ENCODE data around the gene ZNF697. TPM values are rescaled to one million over a fixed set of nuclear protein-coding genes. Genes with fewer than 3 reads are reported as not detected.

Gene ZNF697
- total and polyA plus RNA-seq, 7 donors, result 0.60 to 6.6 (median 2.4) TPM

DNA sequence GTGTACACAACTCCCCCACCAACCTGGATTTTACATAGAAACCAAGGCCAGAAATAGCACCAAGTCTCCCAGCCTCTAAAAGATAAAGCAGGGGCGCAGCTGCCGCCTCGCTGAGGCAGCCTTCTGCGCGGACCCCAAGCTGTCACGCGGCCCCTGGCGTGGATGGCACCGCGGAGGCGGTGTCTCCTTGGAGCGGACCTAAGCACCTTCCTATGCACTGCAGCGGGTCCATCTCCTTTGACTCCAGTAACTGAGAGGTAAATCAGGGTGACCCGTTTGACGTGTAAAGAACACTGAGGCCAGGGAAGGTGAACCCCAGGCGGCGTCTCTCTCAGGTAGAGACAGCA lies 17.0 kb downstream of the ZNF697 start:
- no peak for TF ChIP-seq POLR2A (IDR thresholded peaks at IDR 0.05)
- TF ChIP-seq, protein P1, sequence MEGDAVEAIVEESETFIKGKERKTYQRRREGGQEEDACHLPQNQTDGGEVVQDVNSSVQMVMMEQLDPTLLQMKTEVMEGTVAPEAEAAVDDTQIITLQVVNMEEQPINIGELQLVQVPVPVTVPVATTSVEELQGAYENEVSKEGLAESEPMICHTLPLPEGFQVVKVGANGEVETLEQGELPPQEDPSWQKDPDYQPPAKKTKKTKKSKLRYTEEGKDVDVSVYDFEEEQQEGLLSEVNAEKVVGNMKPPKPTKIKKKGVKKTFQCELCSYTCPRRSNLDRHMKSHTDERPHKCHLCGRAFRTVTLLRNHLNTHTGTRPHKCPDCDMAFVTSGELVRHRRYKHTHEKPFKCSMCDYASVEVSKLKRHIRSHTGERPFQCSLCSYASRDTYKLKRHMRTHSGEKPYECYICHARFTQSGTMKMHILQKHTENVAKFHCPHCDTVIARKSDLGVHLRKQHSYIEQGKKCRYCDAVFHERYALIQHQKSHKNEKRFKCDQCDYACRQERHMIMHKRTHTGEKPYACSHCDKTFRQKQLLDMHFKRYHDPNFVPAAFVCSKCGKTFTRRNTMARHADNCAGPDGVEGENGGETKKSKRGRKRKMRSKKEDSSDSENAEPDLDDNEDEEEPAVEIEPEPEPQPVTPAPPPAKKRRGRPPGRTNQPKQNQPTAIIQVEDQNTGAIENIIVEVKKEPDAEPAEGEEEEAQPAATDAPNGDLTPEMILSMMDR (IDR thresholded peaks at IDR 0.05), result no peak
- no peak for TF ChIP-seq EP300 (IDR thresholded peaks at IDR 0.05)
- TF ChIP-seq POLR2AphosphoS5 (IDR thresholded peaks at IDR 0.05), result no peak
- Histone ChIP-seq H3K27ac (peak overlapping the region; percentile 65 to 74 (median 70)), H3K36me3 (no peaks in the 10 kb centered on the region), H3K9me3 (no peaks in the 10 kb centered on the region), H3K27me3 (no peaks in the 10 kb centered on the region), H3K4me3 (peak overlapping the region; percentile 25 to 43 (median 39)), H3K4me1 (peaks cover 0 to 48% (median 44%) of the 10 kb centered on the region in 4 donors)
- no peak for DNase-seq
- 62 to 69% methylated on average over 17 of the region's 17 CpGs for WGBS, 2 donors
- intact Hi-C loops (cut with DNase I), result no loop called here

DNA sequence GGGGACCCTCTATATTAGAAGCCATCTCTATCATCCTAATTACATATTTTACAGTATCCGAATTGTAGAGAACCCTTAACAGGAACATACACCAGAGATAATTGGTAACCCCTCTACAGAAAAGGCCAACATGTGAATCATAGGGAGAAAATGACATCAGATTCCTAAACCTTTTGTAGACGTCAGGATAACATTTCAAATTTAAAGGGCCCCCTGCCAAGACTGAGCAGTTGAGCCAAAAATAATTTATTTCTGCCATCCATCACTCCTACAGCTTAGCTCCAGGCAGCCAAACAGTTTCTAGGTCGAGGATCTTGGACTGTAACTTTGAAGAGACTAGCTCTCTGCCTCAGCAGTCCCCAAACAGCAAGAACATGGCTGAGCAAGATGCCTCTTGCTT lies 21.2 kb downstream of the ZNF697 start:
- DNase-seq, result peak; percentile 69
- Histone ChIP-seq H3K27me3 (no peaks in the 10 kb centered on the region), H3K27ac (peak overlapping the region; percentile 9 to 64 (median 38)), H3K9me3 (no peaks in the 10 kb centered on the region), H3K4me3 (no peak overlapping the region), H3K36me3 (peaks cover 5 to 29% (median 12%) of the 10 kb centered on the region in 4 donors), H3K4me1 (peaks cover 0 to 38% (median 31%) of the 10 kb centered on the region in 4 donors)
- TF ChIP-seq POLR2AphosphoS5 (IDR thresholded peaks at IDR 0.05), result peak in 2 of 4 donors; percentile 58 to 59
- TF ChIP-seq, protein P1 (IDR thresholded peaks at IDR 0.05), result no peak
- 68 to 77% methylated on average over 3 of the region's 3 CpGs for WGBS, 2 donors
- intact Hi-C loops (cut with DNase I), result no loop called here

DNA sequence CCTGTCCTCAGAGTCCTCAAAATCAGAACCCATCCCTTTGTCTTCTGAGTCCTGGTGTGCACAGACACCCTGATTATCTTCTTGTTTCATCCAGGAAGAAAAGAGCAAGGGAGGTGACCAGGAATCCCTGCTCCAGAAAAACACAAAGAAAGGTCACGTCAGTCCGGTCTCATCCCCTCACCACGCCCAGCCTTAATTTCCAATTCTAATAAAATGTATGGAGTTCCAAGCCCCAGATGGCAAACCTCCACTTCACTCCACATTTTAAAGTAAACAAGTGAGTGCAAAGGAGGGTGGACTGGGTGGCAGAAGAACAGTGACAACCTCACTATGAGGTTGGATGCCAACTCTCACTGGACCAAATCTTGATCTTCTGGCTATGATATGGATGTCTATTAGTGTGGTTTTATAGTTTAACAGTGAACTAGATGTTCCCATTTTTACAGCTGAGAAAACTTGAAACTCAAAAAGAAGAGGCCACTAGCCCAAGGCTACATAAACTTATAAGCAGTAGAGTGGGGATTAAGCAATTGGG lies 22.0 kb downstream of the ZNF697 start:
- WGBS, 2 donors, result 91 to 92% methylated on average over 3 of the region's 3 CpGs
- Histone ChIP-seq H3K4me1 (peaks cover 0 to 32% (median 24%) of the 10 kb centered on the region in 4 donors), H3K4me3 (no peak overlapping the region), H3K27me3 (no peaks in the 10 kb centered on the region), H3K9me3 (no peaks in the 10 kb centered on the region), H3K36me3 (peaks cover 5 to 29% (median 12%) of the 10 kb centered on the region in 4 donors), H3K27ac (peak overlapping the region in 2 of 4 donors; percentile 61 to 64)
- intact Hi-C loops (cut with DNase I), result no loop called here
- no peak for DNase-seq
- TF ChIP-seq POLR2AphosphoS5 (IDR thresholded peaks at IDR 0.05) (no peak), EP300 (IDR thresholded peaks at IDR 0.05) (no peak), POLR2A (IDR thresholded peaks at IDR 0.05) (no peak)
- TF ChIP-seq, protein P1 (IDR thresholded peaks at IDR 0.05), result no peak

DNA sequence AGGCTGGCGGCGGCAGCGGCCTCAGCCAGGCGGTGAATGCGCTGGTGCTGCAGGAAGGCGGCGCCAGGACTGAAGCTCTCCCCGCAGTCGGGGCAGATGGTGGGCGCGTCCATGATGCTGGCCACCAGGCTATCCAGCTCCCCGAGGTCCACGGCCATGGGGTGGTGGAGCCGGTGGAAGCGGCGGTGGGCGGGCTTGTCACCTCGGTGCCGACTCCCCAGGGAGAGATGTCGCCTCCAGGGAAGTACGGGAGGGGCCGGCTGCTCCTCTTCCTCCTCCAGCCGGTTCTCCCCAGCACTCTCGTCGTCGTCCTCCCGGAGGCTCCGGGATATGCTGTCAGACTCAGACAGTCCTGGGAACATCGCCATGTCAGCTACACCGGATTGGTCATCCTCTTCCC lies 24.4 kb downstream of the ZNF697 start:
- no peaks in the 10 kb centered on the region for H3K9me3 ChIP-seq
- intact Hi-C loops (cut with DNase I), result no loop called here
- H3K36me3 ChIP-seq, result peaks cover 5 to 29% (median 12%) of the 10 kb centered on the region in 4 donors
- no peak for DNase-seq
- no peak overlapping the region for H3K27ac ChIP-seq
- H3K4me3 ChIP-seq, result no peak overlapping the region
- peaks cover 0 to 25% (median 20%) of the 10 kb centered on the region in 4 donors for H3K4me1 ChIP-seq
- TF ChIP-seq, protein P1 (IDR thresholded peaks at IDR 0.05), result no peak
- no peak for TF ChIP-seq EP300 (IDR thresholded peaks at IDR 0.05)
- no peak for TF ChIP-seq POLR2A (IDR thresholded peaks at IDR 0.05)
- no peak for TF ChIP-seq POLR2AphosphoS5 (IDR thresholded peaks at IDR 0.05)
- 92 to 94% methylated on average over 30 of the region's 30 CpGs for WGBS, 2 donors
- no peaks in the 10 kb centered on the region for H3K27me3 ChIP-seq

DNA sequence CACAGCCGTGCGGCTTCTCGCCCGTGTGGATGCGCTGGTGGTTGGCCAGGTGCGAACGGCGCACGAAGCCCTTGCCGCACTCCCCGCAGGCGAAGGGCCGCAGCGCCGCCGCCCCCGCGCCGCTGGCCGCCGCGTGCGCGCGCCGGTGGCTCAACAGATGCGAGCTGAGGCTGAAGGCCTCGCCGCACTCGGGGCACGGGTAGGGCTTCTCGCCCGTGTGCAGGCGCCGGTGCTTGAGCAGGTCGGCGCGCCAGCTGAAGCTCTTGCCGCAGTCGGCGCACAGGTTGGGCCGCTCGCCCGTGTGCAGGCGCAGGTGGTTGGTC lies 24.9 kb downstream of the ZNF697 start:
- H3K27ac ChIP-seq, result no peak overlapping the region
- TF ChIP-seq POLR2A (IDR thresholded peaks at IDR 0.05), result no peak
- TF ChIP-seq, protein P1 (IDR thresholded peaks at IDR 0.05), result no peak
- TF ChIP-seq POLR2AphosphoS5 (IDR thresholded peaks at IDR 0.05), result no peak
- TF ChIP-seq EP300 (IDR thresholded peaks at IDR 0.05), result no peak
- H3K36me3 ChIP-seq, result peaks cover 5 to 29% (median 12%) of the 10 kb centered on the region in 4 donors
- H3K9me3 ChIP-seq, result no peaks in the 10 kb centered on the region
- no peaks in the 10 kb centered on the region for H3K27me3 ChIP-seq
- H3K4me3 ChIP-seq, result no peak overlapping the region
- DNase-seq, result no peak
- intact Hi-C loops (cut with DNase I), result no loop called here
- peaks cover 0 to 26% (median 19%) of the 10 kb centered on the region in 4 donors for H3K4me1 ChIP-seq
- whole genome bisulfite sequencing, 2 donors, result 96% methylated on average over 45 of the region's 45 CpGs
